T-helper 2 cell (primary cell): ENCODE results near the gene CIART.
"Not testable (repeated sequence)": the region's sequence is repeated elsewhere in the genome, so short reads cannot be mapped to it uniquely, and the experiment has no call there.

Source experiments
- DNase-seq, 5 experiments: peaks; one replicate each; pipeline versions ENCODE4 v3.0.0 to v3.0.0-alpha.2; 2012 to 2022
- total RNA-seq, 2 donors: gene quantifications; one replicate each; lab custom pipeline; 2026; lab: John Stamatoyannopoulos, UW

The CIART gene
- 0.94 to 3.0 reads per million in 2 donors for total RNA-seq

GRCh38 chr1:150281758-150282557 is at the start of gene CIART:
Gene CIART, plus strand, starts transcription at chr1:150282554. Its CDS starts 714 bp downstream, at chr1:150283268.
- peak; percentile 47 to 95 (median 71) for DNase-seq

GRCh38 chr1:150232921-150233320 is 49.4 kb upstream of the CIART start:
- not testable (repeated sequence) for DNase-seq

GRCh38 chr1:150233359-150234308 is 48.7 kb upstream of the CIART start:
- DNase-seq = peak in 3 of 5 experiments; percentile 18 to 56 (median 50)

- DNase-seq = no peak
Measured at GRCh38 chr1:150234309-150234565, 48.1 kb upstream of the CIART start.

GRCh38 chr1:150234566-150235293 is 47.6 kb upstream of the CIART start:
- DNase-seq = peak; percentile 76 to 94 (median 84)

GRCh38 chr1:150235294-150235851 is 47.0 kb upstream of the CIART start:
- DNase-seq = peak in 3 of 5 experiments; percentile 12 to 43 (median 28)

- peak; percentile 74 to 100 (median 91) for DNase-seq
Measured at GRCh38 chr1:150235852-150236613, 46.3 kb upstream of the CIART start, which contains the start of gene ANP32E. Gene ANP32E, minus strand, starts transcription at chr1:150236112. Its CDS starts 326 bp downstream, at chr1:150235786.

GRCh38 chr1:150236614-150237100 is 45.7 kb upstream of the CIART start:
- no peak for DNase-seq

GRCh38 chr1:150237176-150237575 is 45.2 kb upstream of the CIART start:
- DNase-seq = not testable (repeated sequence)

GRCh38 chr1:150237746-150238145 is 44.6 kb upstream of the CIART start:
- DNase-seq = no peak

- no peak for DNase-seq
Measured at GRCh38 chr1:150243003-150243402, 39.4 kb upstream of the CIART start.

GRCh38 chr1:150249936-150250335 is 32.4 kb upstream of the CIART start:
- no peak for DNase-seq

GRCh38 chr1:150256198-150256553 is 26.2 kb upstream of the CIART start:
- DNase-seq = no peak

GRCh38 chr1:150256554-150257341 is 25.6 kb upstream of the CIART start:
- no peak for DNase-seq

GRCh38 chr1:150257624-150258585 is 24.4 kb upstream of the CIART start, which contains the start of gene CA14:
Gene CA14, plus strand, starts transcription at chr1:150257774. Its CDS starts 355 bp downstream, at chr1:150258129.
- no peak for DNase-seq

- no peak for DNase-seq
Measured at GRCh38 chr1:150259217-150259616, 23.1 kb upstream of the CIART start.

GRCh38 chr1:150259758-150260669 is 22.3 kb upstream of the CIART start:
- no peak for DNase-seq

GRCh38 chr1:150261367-150261766 is 21.0 kb upstream of the CIART start:
- no peak for DNase-seq
